AG04449 (cell line): ENCODE measurements around the gene ZIC5.
"Not testable (repeated sequence)": the region's sequence is repeated elsewhere in the genome, so short reads cannot be mapped to it uniquely, and the experiment has no call there.

Source experiments
- CTCF ChIA-PET: fragments of 350-600 bp; formaldehyde crosslinking; extraction: SDS; loops from one replicate; lab custom pipeline; 2021; ENCODE audit warnings: antibody characterized with exemption; lab: Yijun Ruan, JAX
- POLR2A ChIA-PET: fragments of 400-600, 350-600 bp; formaldehyde crosslinking; extraction: SDS; loops from one replicate; lab custom pipeline; 2020; ENCODE audit warnings: antibody characterized with exemption, inconsistent platforms; lab: Yijun Ruan, JAX
- DNase-seq: peaks from one replicate; pipeline ENCODE4 v3.0.0-alpha.2; 2010; ENCODE audit warnings: low read depth, low spot score
- H3K4me3 ChIP-seq: 2 replicates; pipeline ENCODE4 v1.5.1; 2011; ENCODE audit warnings: low read depth, mild to moderate bottlenecking, control low read depth, low read length
- CTCF ChIP-seq: IDR thresholded peaks from one replicate; pipeline ENCODE4 v1.5.1; 2011; ENCODE audit warnings: mild to moderate bottlenecking, moderate library complexity, low read length, control low read depth, inconsistent platforms; ENCODE audit not compliant: insufficient read depth; ENCODE audit errors: missing control alignments

ZIC5 gene

GRCh38 chr13:99948907-99949678 lies 22.5 kb downstream of the ZIC5 start:
- TF ChIP-seq CTCF, result no peak
- DNase-seq, result no peak
- CTCF ChIA-PET, result no interaction called here
- POLR2A ChIA-PET, result no interaction called here
- H3K4me3 ChIP-seq, result no peak overlapping the region

DNA sequence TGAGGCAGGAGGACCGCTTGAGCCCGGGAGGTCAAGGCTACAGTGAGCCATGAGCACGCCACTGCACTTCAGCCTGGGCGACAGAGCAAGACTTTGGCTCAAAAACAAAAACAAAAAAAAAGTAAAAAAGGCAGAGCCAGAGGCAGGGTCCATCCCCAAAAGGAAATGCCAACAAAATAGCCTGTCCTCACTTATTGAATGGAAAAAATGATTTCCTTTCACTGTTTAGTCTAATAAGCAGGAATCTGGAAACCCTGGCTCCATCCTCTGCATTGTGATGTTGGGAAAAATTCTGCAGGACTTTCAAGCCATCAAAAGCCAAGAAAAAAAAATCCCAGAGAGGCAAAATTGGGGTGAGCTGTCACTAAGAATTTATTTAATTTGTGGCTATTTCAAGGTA lies 23.2 kb downstream of the ZIC5 start:
- no peak for DNase-seq
- POLR2A ChIA-PET, result no interaction called here
- CTCF ChIA-PET, result no interaction called here
- H3K4me3 ChIP-seq, result no peak overlapping the region
- TF ChIP-seq CTCF, result no peak

GRCh38 chr13:99947666-99948065 lies 23.9 kb downstream of the ZIC5 start:
- TF ChIP-seq CTCF, result no peak
- POLR2A ChIA-PET, result no interaction called here

GRCh38 chr13:99945515-99945914 lies 26.1 kb downstream of the ZIC5 start:
- H3K4me3 ChIP-seq, POLR2A ChIA-PET, DNase-seq: not testable (repeated sequence)
- CTCF ChIA-PET, result interaction anchor here (1.0 kb wide), 1 partner anchor 29 kb away, joined by 3 read pairs; no protein-coding TSS in a partner anchor

More at GRCh38 chr13:99947666-99948065, 23.9 kb downstream of the ZIC5 start:
- DNase-seq, result no peak
- CTCF ChIA-PET, result no interaction called here
- H3K4me3 ChIP-seq, result no peak overlapping the region

GRCh38 chr13:99944606-99945005 lies 27.0 kb downstream of the ZIC5 start:
- TF ChIP-seq CTCF, result no peak
- POLR2A ChIA-PET, result no interaction called here
- no peak for DNase-seq
- CTCF ChIA-PET, result interaction anchor here (1.5 kb wide), 1 partner anchor 29 kb away, joined by 4 read pairs; no protein-coding TSS in a partner anchor
- H3K4me3 ChIP-seq, result no peak overlapping the region

GRCh38 chr13:99944102-99944501 lies 27.5 kb downstream of the ZIC5 start:
- H3K4me3 ChIP-seq, result no peak overlapping the region
- ChIA-PET CTCF (interaction anchor here (1.5 kb wide), 1 partner anchor 28 kb away, joined by 4 read pairs; no protein-coding TSS in a partner anchor), POLR2A (no interaction called here)
- TF ChIP-seq CTCF, result no peak
- no peak for DNase-seq
